SJSA1 (cell line): ENCODE results near the gene ZDHHC12. TPM values are rescaled to one million over a fixed set of nuclear protein-coding genes. Genes with fewer than 3 reads are reported as not detected.

Experiments used
- DNase-seq, 2 experiments: peaks; one replicate each; pipeline ENCODE4 v3.0.0-alpha.2; 2015 to 2020; ENCODE audit warnings: low spot score in 2 of 2, low read depth in 1 of 2
- H3K27ac ChIP-seq: fragments of 250-450 bp; sonication (Bioruptor Pico); 2 replicates; pipeline ENCODE4 v1.5.1; 2020; ENCODE audit warnings: mild to moderate bottlenecking, moderate library complexity
- H3K27me3 ChIP-seq: fragments of 250-450 bp; sonication (Bioruptor Pico); replicated peaks from 2 replicates; pipeline ENCODE4 v1.5.1; 2020; ENCODE audit warnings: mild to moderate bottlenecking, moderate library complexity
- H3K36me3 ChIP-seq: fragments of 250-450 bp; sonication (Bioruptor Pico); 2 replicates; pipeline ENCODE4 v1.5.1; 2020; ENCODE audit warnings: mild to moderate bottlenecking
- H3K4me1 ChIP-seq: fragments of 250-450 bp; sonication (Bioruptor Pico); replicated peaks from 2 replicates; pipeline ENCODE4 v1.6.1; 2021; ENCODE audit warnings: mild to moderate bottlenecking
- H3K4me3 ChIP-seq: fragments of 250-450 bp; sonication (Bioruptor Pico); 2 replicates; pipeline ENCODE4 v1.5.1; 2020; ENCODE audit warnings: mild to moderate bottlenecking
- H3K9me3 ChIP-seq: fragments of 250-450 bp; sonication (Bioruptor Pico); replicated peaks from 2 replicates; pipeline ENCODE4 v1.5.1; 2020; ENCODE audit warnings: mild to moderate bottlenecking
- total RNA-seq: library from RNA; depleted of rRNA; stranded (reverse); fragments of >200 nt; shearing (Covaris generic); gene quantifications from 2 replicates; pipeline ENCODE4 v1.2.3, GENCODE V29; 2014; rRNA removed

ZDHHC12 gene, protein sequence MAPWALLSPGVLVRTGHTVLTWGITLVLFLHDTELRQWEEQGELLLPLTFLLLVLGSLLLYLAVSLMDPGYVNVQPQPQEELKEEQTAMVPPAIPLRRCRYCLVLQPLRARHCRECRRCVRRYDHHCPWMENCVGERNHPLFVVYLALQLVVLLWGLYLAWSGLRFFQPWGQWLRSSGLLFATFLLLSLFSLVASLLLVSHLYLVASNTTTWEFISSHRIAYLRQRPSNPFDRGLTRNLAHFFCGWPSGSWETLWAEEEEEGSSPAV
- 47.1 and 62.1 TPM in 2 replicates for total RNA-seq

- Histone ChIP-seq H3K36me3 (peaks cover 21% of the 10 kb centered on the region), H3K27ac (no peak within 1 kb of the TSS), H3K27me3 (no peaks in the 10 kb centered on the region), H3K4me1 (peaks cover 18% of the 10 kb centered on the region), H3K4me3 (peak within 1 kb of the TSS; percentile 72), H3K9me3 (no peaks in the 10 kb centered on the region)
- peak; percentile 90 to 98 for DNase-seq
Observed at GRCh38 chr9:128723866-128724743, at the start of gene ZDHHC12. TSS of gene ZDHHC12 (minus strand) at chr9:128724127. CDS start at chr9:128724093, 34 bp downstream.

GRCh38 chr9:128773049-128773448 lies 49.1 kb upstream of the ZDHHC12 start:
- DNase-seq: no peak
- Histone ChIP-seq H3K27ac (no peak overlapping the region), H3K9me3 (peaks cover 4% of the 10 kb centered on the region; the same call in 1 of the 2 replicates), H3K4me3 (no peak overlapping the region), H3K27me3 (no peaks in the 10 kb centered on the region), H3K4me1 (peaks cover 16% of the 10 kb centered on the region), H3K36me3 (peaks cover 4% of the 10 kb centered on the region; the same call in 1 of the 2 replicates)

DNA sequence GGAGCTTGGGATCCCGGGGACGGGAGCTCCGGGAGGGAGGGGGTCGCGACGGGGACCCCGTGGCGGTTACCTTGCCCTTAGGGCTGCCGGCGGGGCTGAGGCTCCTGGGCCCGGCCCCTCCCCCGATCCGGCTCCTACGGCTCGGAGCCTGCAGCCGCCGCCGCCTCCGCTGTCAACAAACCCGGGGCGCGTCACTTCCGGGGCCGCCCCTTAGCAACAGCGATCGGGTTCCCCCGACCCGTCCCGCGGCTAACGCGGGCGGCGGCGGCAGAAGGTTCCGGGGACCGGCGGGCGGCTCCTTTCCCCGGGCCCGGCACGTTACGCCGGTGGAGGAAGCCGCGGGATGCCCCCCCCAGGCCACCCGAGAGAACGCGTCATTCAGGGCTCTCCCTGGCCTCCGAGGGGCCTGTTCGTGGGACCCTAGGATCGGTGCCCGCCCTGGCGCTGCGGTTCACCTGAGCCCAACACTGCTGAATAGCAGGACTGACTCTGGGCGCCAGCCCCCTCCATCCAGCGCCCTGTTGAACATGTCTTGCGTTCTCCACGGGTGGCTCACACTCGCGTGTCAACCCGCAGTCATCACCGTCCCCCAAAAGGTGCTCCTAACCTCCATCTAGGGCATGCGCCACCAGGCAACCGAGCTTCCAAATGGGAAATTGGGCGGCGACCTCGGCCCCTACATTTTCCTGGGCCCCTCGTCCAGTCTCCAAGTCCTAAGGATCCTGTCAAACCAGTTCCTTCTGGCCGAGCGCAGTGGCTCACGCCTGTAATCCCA lies 48.0 kb upstream of the ZDHHC12 start, which contains the start of gene ZER1:
Gene ZER1, minus strand, starts transcription at position 183 of the 775 bp plus-strand sequence. CDS start 16,362 bp downstream, outside the sequence.
- peaks cover 4% of the 10 kb centered on the region; the same call in 1 of the 2 replicates for H3K36me3 ChIP-seq
- H3K27me3 ChIP-seq: no peaks in the 10 kb centered on the region
- H3K27ac ChIP-seq: peak within 1 kb of the TSS; percentile 87
- H3K4me1 ChIP-seq: peaks cover 16% of the 10 kb centered on the region
- peak within 1 kb of the TSS; percentile 69 for H3K4me3 ChIP-seq
- H3K9me3 ChIP-seq: peaks cover 4% of the 10 kb centered on the region; the same call in 1 of the 2 replicates
- peak; percentile 83 to 85 for DNase-seq

DNA sequence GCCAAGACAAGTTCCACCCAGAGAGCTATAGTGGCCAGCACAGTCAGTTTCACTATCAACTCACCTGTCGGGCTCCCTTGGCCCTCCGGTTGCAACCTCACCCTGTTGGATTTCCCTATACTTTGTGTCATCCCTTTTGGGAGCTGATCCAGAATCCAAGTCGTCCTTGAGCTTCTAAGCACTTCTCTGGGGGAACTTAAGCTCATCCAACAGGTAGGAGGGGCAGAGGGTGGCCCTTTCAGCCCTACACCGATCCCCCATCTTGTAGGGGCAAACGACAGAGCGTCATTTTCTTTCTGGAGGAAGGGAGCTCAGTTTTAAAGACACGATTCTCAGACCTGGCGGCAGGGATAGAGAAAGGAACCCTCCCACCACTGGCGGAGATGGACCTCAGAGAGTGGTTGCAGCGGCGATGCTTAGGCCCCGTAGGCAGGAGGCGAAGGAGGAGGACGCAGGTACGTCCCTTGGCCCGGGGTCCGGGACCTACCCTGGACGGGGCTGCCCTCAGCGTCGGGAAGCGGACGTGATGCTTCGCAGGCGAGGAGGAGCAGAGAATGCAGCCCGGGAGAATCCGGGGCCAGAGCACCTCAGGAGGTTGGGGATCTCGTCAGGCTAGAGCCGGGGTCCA lies 47.3 kb upstream of the ZDHHC12 start:
- H3K36me3 ChIP-seq: peaks cover 4% of the 10 kb centered on the region; the same call in 1 of the 2 replicates
- DNase-seq: peak in 1 of 2 experiments; percentile 15
- H3K27ac ChIP-seq: peak overlapping the region; percentile 87
- H3K9me3 ChIP-seq: peaks cover 4% of the 10 kb centered on the region; the same call in 1 of the 2 replicates
- peaks cover 16% of the 10 kb centered on the region for H3K4me1 ChIP-seq
- H3K4me3 ChIP-seq: peak overlapping the region; percentile 69
- H3K27me3 ChIP-seq: no peaks in the 10 kb centered on the region

DNA sequence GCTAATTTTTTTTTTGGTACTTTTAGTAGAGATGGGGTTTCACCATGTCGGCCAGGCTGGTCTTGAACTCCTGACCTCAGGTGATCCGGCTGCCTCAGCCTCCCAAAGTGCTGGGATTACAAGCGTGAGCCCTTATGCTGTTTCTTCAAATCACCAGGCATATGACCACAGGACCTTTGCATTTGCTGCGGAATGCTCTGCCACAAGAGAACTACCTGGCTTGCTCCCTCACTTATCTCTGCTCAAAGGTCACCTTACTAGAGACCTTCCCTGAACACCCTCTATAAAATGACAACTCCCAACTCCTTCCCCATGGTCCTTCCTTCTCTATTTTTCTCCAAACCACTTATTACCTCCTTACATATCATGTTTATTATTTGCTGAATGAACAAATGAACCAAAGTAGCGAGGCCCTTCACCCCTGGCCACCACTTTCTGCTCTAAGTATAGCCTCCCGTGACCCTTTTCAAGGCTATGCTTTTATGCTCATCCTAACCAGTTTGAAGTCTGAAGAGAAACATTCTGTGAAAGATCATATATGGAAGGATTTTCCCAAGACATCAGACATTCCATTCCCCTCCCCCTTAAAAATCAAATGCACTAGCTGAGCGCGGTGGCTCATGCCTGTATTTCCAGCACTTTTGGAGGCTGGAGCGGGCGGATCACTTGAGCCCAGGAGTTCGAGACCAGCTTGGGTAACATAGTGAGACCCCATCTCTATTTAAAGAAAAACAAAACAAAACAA lies 46.5 kb upstream of the ZDHHC12 start:
- H3K36me3 ChIP-seq: peaks cover 4% of the 10 kb centered on the region; the same call in 1 of the 2 replicates
- no peak overlapping the region for H3K27ac ChIP-seq
- no peaks in the 10 kb centered on the region; the same call in 1 of the 2 replicates for H3K9me3 ChIP-seq
- no peaks in the 10 kb centered on the region for H3K27me3 ChIP-seq
- H3K4me1 ChIP-seq: peaks cover 16% of the 10 kb centered on the region
- DNase-seq: no peak
- peak overlapping the region; percentile 69 for H3K4me3 ChIP-seq

DNA sequence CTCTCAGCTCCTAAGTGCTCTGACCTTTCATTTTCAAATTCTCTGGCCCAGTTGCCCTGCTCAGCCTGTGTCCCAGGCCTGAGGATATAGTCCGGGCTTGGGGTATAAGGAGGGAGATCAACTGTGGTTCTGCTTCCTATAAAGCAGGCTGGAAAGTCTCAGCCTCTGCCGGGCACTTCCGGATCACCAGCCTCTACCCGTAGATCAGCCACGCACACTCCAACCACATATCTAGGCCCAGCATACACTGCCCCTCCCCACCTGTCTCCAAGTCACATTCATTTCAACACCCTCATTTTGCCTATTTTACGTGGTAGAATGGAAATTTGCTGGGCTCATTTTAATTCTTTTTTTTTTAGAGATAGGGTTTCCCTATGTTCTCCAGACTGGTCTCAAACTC lies 44.7 kb upstream of the ZDHHC12 start:
- Histone ChIP-seq H3K4me3 (no peak overlapping the region), H3K4me1 (peaks cover 16% of the 10 kb centered on the region), H3K27me3 (no peaks in the 10 kb centered on the region), H3K27ac (no peak overlapping the region), H3K9me3 (no peaks in the 10 kb centered on the region; the same call in 1 of the 2 replicates), H3K36me3 (peaks cover 4% of the 10 kb centered on the region; the same call in 1 of the 2 replicates)
- DNase-seq: no peak

GRCh38 chr9:128765499-128765898 lies 41.6 kb upstream of the ZDHHC12 start:
- DNase-seq: no peak
- no peaks in the 10 kb centered on the region; the same call in 1 of the 2 replicates for H3K4me1 ChIP-seq
- no peaks in the 10 kb centered on the region for H3K27me3 ChIP-seq
- H3K36me3 ChIP-seq: no peaks in the 10 kb centered on the region
- H3K9me3 ChIP-seq: no peaks in the 10 kb centered on the region
- no peak overlapping the region for H3K27ac ChIP-seq
- H3K4me3 ChIP-seq: no peak overlapping the region

- no peak for DNase-seq
- H3K9me3 ChIP-seq: no peaks in the 10 kb centered on the region
- H3K4me1 ChIP-seq: no peaks in the 10 kb centered on the region
- no peaks in the 10 kb centered on the region for H3K36me3 ChIP-seq
- no peak overlapping the region for H3K27ac ChIP-seq
- H3K27me3 ChIP-seq: no peaks in the 10 kb centered on the region
- no peak overlapping the region for H3K4me3 ChIP-seq
Observed at GRCh38 chr9:128764361-128764760, 40.4 kb upstream of the ZDHHC12 start.

DNA sequence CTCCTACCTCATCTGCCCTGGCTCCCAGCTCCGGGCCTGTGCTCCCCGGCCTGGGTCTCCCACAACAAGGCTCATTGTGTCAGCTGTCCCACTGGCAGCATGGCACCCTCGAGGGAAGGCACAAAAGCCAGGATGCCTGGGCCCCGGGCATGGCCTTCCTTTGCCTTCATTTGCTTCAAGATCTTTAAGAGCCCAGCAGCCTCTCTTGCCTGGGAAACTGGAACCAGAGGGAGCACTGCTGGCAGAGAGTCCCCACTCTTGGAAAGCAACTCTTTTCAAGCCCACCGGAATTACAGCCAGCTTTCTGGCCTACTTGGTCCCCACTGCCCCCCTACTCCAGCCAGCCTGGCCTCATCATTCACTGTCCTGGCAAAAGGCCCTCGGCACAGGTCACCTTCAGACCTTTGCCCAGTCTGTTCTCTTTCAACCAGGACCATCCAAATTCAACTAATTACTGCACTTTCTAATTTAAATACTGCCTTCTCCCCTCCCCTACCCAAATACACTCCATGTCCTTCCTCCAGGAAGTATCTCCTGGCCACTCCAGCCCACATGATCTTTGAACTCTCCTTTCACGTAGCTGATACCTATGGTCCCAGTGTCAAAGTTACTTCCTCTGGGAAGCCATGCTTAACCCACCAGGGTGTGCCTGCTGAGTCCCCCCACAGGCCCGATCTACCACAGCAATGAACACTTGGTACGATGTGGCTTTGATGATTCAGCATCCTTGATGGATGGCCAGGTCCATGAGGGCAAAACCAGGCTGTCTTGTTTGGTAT lies 38.9 kb upstream of the ZDHHC12 start:
- no peaks in the 10 kb centered on the region for H3K36me3 ChIP-seq

DNA sequence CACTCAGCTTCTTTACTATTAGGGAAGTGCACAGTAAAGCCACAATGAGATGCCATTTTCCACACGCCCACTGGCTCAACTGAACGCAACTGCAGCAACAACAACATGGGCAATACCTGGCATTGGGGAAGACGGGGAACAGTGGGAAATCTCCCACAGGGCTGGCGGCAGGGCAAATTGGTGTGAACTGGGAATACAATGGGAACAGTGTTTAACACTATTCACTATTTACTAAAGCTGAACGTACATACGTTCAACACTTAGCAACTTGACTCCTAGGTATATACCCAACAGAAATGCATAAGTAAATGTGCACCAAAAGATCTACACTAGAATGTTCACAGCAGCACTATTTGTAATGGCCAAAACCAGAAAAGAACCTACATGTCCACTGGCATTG lies 33.7 kb upstream of the ZDHHC12 start:
- no peak overlapping the region for H3K27ac ChIP-seq
- 0 out of 2 replicates have a peak, but pooled peaks cover 5% of the 10 kb centered on the region for H3K36me3 ChIP-seq
- H3K4me3 ChIP-seq: no peak overlapping the region
- H3K9me3 ChIP-seq: no peaks in the 10 kb centered on the region
- no peaks in the 10 kb centered on the region for H3K4me1 ChIP-seq
- no peak for DNase-seq
- no peaks in the 10 kb centered on the region for H3K27me3 ChIP-seq

More for the DNA sequence above, 38.9 kb upstream of the ZDHHC12 start:
- Histone ChIP-seq H3K27ac (no peak overlapping the region), H3K9me3 (no peaks in the 10 kb centered on the region), H3K4me1 (no peaks in the 10 kb centered on the region), H3K27me3 (no peaks in the 10 kb centered on the region), H3K4me3 (no peak overlapping the region)
- no peak for DNase-seq

DNA sequence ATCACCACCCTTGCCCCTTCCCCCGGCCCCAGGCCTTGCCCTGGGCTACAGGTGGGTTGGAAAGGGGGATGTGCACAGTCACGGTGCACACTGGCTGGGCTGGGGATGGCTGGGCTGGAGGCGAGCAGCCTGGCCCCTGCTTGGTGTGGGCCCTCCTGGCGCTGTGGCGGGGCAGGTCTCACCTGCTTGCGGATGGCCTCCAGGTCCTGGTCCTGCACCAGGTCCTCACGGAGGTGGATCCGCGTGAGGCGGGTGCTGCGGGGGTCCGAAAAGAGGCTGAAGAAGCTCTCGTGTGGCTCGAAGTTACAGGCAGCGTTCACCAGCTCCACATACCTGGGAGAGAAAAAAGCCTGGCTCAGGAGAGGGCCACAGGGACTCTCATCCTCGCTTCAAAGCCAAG lies 29.7 kb upstream of the ZDHHC12 start:
- Histone ChIP-seq H3K4me3 (no peak overlapping the region), H3K4me1 (no peaks in the 10 kb centered on the region), H3K9me3 (no peaks in the 10 kb centered on the region), H3K27me3 (no peaks in the 10 kb centered on the region), H3K36me3 (0 out of 2 replicates have a peak, but pooled peaks cover 5% of the 10 kb centered on the region), H3K27ac (no peak overlapping the region)
- DNase-seq: no peak
